KOPT-K1 (cell line): ENCODE measurements around the gene DNAH3.

Experiments used
- H3K27ac ChIP-seq: fragments of 200-600 bp; sonication (generic); 2 replicates; pipeline ENCODE4 v1.5.1; 2016; ENCODE audit warnings: antibody characterized with exemption, mild to moderate bottlenecking, low read depth, low read length; ENCODE audit not compliant: poor library complexity, severe bottlenecking
- H3K36me3 ChIP-seq: fragments of 200-600 bp; sonication (generic); 2 replicates; pipeline ENCODE4 v1.5.1; 2017; ENCODE audit warnings: antibody characterized with exemption, mild to moderate bottlenecking, low read length, moderate library complexity; ENCODE audit not compliant: insufficient read depth
- H3K9me3 ChIP-seq: fragments of 200-600 bp; sonication (generic); 2 replicates; pipeline ENCODE4 v1.5.1; 2017; ENCODE audit warnings: antibody characterized with exemption, low read length, mild to moderate bottlenecking; ENCODE audit not compliant: insufficient read depth, poor library complexity, severe bottlenecking

DNAH3 gene

DNA sequence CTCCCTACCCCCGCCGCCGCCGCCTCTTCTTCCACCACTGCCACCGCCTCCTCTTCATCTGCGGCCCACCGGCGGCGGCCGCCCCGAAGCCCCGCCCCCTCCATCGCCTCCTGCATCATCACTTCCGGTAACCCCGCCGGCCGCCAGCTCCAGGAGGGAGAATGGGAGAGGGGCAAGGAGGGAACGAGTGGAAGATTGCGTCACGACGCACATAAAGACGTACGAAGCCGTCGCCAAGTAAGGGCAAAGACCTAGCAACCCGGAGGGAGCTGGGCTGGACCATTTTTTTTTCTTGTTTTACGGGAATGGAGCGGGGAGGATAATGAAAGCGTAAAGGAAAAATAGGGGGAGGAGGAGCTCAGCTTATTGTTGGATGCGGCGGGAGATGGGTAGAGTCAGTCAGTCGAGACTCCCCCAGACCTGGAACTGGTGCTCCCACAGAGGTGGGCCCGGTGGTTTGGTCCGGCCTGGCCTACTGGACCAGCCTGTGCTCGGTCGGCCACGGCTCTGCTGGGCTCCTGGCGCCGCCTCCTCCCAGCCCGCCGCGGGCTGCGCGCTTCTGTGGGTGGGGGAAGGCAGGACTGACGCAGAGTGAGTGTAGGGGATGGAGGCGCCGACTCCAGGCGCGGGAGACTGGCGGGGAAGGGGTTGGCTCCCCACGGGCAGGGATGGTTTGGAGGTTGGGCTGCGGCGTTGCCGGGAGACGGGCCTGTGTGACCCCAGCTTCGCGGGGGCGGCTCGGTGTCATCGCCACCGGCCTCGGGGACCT is 250.2 kb downstream of the DNAH3 start, which contains the start of the genes DCUN1D3 and LYRM1:
Gene DCUN1D3, minus strand, starts transcription at position 60 of the 769 bp plus-strand sequence. CDS start 37,820 bp downstream, outside the sequence.
Gene LYRM1, plus strand, starts transcription at position 473 of the 769 bp plus-strand sequence. CDS start 14,785 bp downstream, outside the sequence.
- peak within 1 kb of the TSS; percentile 82 for H3K27ac ChIP-seq
- peaks cover 2% of the 10 kb centered on the region; the same call in 1 of the 2 replicates for H3K36me3 ChIP-seq
- H3K9me3 ChIP-seq = no peaks in the 10 kb centered on the region

DNA sequence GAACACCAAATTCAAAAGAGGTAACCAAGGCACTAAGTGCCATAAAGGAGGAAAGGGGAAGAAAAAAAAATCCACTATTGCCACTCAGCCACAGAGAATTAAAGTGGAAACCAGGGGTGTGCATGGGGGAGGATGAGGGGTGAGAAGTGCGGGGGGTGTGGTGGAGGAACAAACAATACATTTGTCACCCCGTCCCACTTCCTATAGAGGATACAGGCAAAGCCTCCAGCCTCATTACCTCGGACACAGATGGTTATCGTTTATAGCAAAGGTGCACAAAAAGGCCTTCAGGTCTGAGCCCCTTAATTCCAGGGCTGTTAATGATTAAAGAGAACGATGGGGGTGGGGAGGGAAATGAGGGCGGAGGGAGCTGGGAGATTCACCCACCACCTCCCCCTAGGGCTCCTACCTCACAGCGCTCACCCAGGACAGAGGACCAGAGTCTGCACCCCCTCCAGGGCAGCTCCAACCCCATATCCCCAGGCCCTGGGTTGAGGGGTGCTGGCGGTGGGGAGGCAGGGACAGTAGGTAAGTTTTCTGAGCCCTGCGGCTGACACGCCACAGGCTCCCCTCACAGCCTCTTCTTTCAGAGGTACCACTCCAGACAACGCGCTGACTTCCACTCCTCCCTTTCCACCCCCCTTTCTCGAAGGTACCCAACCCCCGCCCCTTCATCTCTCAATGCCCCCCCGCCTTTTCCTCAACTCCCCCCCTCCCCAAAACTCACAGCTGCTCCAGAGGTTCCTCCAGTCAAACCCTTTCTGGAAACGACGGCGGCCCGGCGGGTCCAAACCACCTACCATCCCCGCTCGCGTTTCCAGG is 251.0 kb downstream of the DNAH3 start:
- Histone ChIP-seq H3K9me3 (no peaks in the 10 kb centered on the region), H3K27ac (peak overlapping the region; percentile 82), H3K36me3 (peaks cover 5% of the 10 kb centered on the region; the same call in 1 of the 2 replicates)

DNA sequence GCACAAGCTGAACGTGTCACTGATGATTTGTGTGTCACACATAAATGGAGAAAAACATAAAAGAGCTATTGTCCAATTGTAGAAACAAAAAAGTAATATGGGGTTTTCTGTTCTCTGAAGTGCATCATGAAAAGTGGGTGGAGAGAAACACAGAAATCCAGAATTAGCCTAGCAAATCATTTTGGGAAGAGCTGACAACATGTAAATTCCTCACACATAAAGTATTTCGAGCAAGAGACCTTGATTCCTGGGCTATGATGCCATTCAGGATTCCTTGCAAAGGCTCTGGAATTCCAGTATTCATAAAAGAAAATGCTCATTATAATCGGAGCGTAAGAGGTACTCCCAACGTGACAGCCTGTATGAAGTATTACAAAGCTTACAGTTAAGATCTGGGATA is 251.6 kb downstream of the DNAH3 start:
- H3K9me3 ChIP-seq = no peaks in the 10 kb centered on the region
- H3K27ac ChIP-seq = peak overlapping the region; percentile 82
- peaks cover 5% of the 10 kb centered on the region; the same call in 1 of the 2 replicates for H3K36me3 ChIP-seq

DNA sequence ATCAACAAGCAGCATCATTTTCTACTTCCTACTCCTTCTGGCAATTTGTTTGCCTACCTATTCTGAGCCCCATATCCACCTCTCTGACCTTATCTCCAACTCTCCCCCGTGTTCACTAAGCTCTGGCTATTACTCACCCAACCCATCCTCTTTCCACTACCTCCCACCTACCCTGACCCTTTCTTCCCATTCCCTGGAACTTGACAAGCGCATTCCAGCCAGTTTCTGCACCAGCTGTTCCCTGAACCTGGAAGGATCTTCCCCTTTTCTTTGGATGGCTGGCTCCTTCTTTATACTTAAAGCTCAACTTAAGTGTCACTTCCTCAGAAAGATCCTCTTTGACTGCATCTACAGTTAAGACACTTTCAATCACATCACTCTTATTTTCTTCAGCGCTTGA is 252.7 kb downstream of the DNAH3 start:
- peaks cover 5% of the 10 kb centered on the region; the same call in 1 of the 2 replicates for H3K36me3 ChIP-seq
- H3K9me3 ChIP-seq = no peaks in the 10 kb centered on the region
- H3K27ac ChIP-seq = no peak overlapping the region

DNA sequence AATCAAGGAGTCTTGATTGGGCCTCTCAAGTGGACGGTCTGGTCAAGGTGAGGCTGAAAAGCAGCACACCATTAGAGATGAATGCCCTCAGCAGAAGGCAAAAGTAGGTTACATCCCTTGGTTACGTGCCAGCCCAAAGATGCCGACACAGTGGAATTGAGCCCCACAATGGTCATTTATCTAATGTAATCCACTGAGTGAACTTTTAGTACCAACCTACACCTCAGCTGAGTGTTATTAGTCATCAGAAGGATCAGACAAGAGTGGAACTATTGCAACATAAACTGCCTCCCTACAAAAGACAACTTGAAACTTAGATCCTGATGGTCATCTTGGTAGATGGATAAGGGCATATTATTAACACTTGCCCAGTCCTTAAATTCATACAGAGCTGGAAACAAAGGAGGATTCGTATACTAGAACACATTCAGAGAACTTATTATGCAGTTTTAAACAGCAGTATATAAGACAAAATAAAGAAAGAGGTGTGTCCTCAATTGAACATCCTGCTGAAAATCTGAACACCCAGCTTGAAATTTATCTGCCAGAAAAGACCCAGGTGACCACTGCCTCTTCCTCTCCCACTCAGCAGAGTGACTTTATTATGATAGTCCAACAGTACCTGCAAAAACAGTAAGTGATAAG is 253.3 kb downstream of the DNAH3 start:
- Histone ChIP-seq H3K27ac (no peak overlapping the region), H3K36me3 (peaks cover 5% of the 10 kb centered on the region; the same call in 1 of the 2 replicates), H3K9me3 (no peaks in the 10 kb centered on the region)

DNA sequence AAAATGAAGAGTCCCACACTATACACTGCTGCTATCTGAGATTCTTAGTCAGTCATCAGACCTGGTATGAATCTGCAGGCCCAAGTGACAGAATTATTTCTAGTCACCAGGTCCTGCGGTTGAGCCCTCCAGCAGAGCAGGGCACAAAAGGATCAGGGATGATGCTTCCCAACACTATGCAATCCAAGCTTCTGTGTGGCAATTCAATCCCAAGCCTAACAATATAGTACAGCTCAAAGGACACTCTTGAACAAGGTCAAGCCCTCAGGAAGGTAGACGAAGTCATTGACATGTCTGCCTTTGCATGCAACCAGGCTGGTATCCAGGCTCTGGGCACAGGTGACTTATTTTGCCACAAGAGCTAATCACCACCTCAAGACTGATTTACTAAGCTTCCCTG is 256.3 kb downstream of the DNAH3 start:
- Histone ChIP-seq H3K27ac (no peak overlapping the region), H3K36me3 (peaks cover 5% of the 10 kb centered on the region; the same call in 1 of the 2 replicates), H3K9me3 (no peaks in the 10 kb centered on the region)

DNA sequence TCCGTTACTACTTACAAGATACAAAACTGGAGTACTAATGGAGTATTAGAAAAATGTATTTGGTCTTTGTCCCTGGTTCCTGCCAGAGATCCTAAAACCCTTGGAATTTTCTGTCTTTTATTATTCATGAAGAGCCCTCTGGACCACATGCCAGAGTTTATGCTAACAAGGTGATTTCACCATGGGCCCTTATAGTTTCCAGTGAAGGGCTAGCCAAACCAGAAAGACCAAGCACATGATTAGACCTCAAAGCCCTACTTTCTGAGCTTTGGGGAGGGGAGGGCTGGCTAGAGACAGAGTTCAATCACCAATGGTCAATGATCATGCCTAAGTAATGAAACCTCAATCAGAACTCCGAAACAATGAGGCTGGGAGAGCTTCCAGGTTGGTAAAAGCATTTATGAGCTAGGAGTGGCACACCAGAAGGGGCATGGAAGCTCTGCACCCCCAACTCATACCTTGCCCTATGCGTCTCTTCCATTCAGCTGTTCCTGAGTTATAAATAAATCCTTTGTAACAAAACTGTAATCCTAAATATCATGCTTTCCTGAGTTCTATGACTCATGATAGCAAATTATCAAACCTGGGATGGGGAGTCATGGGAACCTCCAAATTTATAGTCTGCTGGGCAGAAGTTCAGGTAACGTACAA is 260.9 kb downstream of the DNAH3 start:
- Histone ChIP-seq H3K36me3 (no peaks in the 10 kb centered on the region), H3K9me3 (no peaks in the 10 kb centered on the region), H3K27ac (no peak overlapping the region)

DNA sequence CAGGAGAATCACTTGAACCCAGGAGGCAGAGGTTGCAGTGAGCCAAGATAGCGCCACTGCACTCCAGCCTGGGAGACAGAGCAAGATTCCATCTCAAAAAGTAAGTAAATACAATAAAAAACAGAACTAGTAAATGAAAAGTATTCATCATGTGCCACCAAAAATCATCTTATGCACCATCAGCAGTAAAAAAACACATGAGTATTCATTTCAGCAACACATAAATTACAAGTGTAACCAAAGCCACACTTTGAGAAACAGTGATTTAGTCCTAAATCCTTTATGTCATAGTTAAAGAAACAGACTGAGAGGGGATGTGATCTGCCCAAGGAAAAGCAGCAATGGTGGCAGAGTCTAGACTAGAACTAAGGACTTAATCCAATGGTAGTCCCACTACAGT is 263.4 kb downstream of the DNAH3 start:
- Histone ChIP-seq H3K27ac (no peak overlapping the region), H3K9me3 (no peaks in the 10 kb centered on the region), H3K36me3 (no peaks in the 10 kb centered on the region)

DNA sequence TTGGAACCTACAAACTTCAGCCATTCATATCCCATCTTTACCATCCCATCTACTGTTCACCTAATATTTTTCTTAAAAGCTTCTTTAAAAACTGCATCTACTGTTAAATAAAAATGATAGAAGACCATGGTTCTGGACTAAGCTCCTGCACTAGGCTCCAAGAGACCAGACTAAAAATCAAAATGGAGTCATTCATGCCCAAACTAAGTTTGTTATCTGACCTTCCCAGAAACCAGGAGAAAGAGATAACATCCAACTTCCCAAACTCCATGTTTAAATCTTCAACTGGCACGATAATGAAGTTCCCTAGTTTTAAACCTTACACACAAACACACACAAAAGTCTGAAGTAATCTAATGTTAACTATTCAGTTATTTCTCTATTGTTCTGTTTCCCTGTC is 264.3 kb downstream of the DNAH3 start:
- no peak overlapping the region for H3K27ac ChIP-seq
- no peaks in the 10 kb centered on the region for H3K36me3 ChIP-seq
- no peaks in the 10 kb centered on the region for H3K9me3 ChIP-seq

DNA sequence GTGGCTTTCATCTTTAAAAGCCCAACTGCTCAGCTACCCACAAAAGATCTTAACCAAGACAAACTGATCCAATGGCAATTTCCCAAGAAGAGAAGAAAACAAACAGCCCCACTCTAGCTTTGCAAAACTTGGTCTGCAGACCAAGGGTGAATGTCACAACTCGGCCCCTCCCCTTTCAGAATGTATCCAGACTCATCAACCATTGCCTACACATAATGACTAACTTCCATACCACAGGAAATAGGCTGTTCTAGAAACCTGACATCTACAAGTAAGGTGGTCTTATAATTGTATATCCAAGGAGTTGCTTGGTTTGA is 266.4 kb downstream of the DNAH3 start:
- Histone ChIP-seq H3K27ac (peak overlapping the region; percentile 1), H3K36me3 (no peaks in the 10 kb centered on the region), H3K9me3 (no peaks in the 10 kb centered on the region)

DNA sequence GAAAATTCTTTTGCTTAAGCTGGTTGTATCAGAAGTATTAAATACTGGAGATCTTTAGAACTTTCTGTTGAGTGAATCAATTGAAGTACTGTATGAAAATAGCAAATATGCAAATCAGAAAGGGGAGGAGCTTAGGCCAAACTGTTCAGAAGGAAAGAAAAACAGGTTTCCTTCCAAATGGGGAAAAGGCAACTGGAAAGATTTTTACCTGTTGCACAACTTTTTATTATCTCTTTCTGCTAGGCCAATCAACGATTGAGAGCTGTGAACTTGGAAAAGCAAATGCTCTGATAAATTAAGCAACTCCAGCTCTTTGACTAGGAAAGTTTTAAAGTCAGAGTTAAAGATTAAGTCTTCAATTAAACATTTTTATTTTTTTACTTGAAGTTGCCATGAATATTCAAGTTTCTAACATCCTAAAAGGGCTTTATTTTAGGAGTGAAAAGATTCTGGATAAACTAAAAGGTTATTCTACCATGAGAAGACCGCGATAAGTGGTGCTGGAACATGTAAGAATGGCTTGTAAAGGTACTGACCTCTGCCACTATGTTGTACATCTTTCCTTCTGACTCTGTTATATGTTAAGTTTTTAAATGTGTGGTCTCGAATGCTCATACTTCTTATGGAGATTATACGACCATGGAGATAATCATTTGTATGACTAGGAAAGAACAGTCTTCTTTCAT is 266.9 kb downstream of the DNAH3 start:
- Histone ChIP-seq H3K9me3 (no peaks in the 10 kb centered on the region), H3K27ac (no peak overlapping the region), H3K36me3 (no peaks in the 10 kb centered on the region)
